GM19239 (cell line): Measurements from ENCODE around the gene NRXN3.

Source experiments
- DNase-seq: peaks from one replicate; pipeline ENCODE4 v3.0.0; 2011; ENCODE audit warnings: low spot score; ENCODE audit not compliant: insufficient read length
- FAIRE-seq: peaks from 2 replicates; lab custom pipeline; 2011; peaks lifted over from hg19 to GRCh38; lab: Jason Lieb, UNC

NRXN3 gene

DNA sequence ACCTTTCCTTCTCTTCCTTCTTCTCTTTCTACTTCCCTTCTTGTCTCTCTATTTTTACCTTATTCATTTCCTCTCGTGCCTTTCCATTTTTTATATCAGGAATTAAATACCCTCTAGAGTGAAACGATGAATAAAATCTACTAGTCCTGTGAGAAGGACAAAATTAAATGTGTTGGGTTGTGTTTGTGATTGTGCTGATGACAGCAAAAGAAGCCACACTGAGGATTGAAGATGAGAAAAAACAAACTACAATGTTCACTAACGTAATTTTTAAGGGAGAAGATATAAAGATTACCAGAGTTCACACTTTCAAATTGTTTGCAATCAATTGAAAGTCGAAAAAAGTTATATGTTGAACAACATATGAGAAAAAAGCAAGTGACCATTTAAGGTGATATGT lies 1029.0 kb downstream of the NRXN3 start:
- DNase-seq, result no peak
- FAIRE-seq, result no peak

DNA sequence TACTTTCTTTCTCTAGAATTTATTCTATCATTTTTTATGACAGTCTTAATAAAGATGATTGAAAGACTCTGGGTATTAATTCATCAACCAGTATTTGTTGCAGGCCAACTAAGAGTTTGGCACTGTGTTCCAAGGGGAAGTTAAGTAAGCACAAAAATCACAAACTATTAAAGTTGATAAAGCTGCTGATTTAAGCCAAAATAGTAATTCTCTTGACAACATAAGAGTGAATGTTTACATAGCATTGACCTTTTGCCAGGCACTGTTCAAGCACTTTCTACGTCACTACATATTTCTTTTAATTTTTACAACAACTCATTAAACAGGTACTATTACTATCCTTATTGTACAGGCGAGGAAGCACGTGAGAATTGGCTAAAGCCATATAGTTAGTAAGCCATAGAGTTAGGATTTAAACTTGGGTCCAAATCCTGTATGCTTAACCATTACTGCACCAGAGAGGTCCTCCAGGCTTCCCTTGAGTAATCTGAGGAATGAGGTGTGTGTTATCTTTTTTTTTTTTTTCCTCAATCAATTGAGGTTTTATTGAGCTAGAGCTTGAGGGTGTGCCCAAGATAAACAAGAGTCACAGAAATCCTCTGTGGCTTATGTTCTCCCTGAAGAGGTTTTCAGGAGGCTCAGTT lies 1031.5 kb downstream of the NRXN3 start:
- FAIRE-seq (no peak), DNase-seq (no peak)

DNA sequence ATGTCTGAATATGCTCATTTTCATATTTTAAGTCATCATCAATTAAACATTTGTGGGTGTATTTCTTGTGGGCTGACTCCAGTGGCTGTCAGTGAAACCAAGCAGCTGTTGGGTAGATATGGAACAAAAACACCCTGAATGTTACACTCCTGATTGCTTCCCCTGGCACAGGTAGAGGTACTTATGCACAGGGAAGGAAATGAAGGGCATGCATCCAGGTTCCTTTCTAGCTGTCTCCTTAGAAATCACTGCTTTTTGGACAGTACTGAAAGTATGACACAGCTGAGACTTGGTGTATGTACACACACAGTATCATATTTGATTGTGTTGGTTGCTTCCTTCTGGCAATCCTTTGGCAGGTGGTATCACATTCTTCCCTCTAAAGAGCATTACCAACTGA lies 1034.4 kb downstream of the NRXN3 start:
- DNase-seq, result no peak
- FAIRE-seq, result no peak

DNA sequence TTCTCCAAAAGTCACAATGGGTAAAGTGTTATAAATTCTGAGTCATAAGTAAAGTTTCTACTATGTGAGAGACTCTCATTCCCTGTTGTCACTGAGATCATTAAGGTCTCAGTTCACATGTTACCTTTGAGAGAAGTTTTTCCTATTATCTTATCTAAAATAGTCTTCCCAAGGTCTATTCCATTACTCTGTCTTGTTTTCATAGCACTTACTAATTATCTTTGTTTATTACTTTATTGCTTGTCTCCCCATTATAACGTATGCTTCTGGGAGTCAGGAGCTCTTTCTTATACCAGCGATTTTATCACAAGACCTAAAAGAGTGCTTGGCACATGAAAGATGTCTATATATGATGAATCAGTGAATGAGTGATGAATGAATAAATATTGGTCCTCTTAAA lies 1039.2 kb downstream of the NRXN3 start:
- DNase-seq, result no peak
- FAIRE-seq, result no peak

DNA sequence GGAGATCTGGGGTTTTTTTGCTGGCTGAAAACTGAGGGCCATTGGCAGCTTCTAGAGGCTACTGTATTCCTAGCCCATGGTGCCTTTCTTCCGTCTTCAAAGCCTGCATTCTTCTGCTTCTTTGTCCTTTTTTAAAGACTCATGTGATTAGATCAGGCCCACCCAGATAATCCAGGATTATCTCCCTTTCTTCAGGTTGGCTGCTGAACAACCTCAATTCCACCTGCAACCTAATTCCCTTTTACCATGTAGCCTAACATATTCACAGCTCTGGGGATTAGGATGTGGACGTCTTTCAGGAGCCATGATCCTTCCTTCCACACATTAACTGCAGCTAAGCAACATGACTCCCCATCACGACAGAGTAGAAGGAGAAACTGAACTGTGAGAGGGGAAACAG lies 1055.6 kb downstream of the NRXN3 start:
- no peak for DNase-seq
- no peak for FAIRE-seq

DNA sequence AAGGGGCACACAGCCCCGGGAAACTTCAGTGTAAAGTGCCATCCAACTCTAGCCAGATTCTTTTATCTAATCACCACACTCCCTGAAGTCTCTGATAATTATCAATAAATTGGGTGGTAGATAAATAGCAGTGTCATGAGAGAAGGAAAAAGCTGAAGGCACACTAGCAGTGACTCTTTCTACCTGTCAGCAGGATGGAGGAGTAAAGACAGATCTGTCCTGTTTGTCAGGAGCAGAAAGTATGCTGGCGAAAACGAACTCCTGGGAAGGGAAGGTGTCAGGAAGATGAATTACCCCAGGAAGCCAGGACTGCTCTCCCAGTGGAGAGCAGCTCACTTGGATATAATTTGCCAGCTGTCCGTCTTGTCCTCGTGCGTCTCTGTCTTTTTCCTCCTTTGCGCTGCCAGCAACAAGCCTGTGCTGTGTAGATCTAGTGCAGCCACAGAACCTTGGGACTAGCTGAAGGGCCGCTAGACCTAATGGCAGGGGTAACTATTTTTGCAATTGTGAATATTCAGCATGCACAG lies 1059.3 kb downstream of the NRXN3 start:
- DNase-seq, result no peak
- FAIRE-seq, result no peak

DNA sequence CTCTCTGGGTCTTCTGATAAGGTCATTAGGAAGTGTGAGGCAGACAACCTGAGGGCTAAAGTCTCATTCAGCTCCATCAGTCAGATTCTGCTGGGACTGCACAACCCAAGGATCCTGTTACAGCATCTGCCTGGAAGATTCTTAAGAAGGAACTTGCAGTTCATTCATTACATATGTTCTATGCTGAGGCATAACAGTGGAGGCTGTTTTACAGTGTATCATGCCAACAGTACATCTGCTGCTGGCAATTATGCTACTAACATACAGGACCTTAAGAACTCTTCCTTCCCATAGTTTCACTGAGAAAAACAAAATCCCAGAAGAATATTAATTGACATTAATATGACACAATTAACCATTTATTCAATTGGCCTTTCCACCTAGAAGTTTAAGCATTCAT lies 1072.5 kb downstream of the NRXN3 start:
- FAIRE-seq, result no peak
- no peak for DNase-seq

DNA sequence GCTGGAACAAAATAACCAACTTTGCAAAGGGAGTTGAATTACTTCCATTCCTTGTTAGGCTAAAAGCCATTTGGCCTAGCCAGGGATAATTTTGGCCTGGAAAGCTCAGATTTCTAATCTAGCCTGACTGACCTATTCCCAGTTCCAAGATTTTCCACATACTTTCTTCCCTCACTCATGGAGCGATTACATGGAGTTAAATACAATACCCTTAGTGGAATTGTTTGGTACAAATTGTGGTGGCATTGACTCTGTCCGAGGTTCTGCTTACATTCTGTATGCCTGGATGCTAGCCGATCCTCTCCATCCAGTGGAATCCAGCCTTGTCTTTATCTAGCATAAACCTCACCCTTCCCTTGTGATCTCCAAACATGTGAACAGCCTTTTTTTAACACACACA lies 1076.0 kb downstream of the NRXN3 start:
- no peak for DNase-seq
- no peak for FAIRE-seq

DNA sequence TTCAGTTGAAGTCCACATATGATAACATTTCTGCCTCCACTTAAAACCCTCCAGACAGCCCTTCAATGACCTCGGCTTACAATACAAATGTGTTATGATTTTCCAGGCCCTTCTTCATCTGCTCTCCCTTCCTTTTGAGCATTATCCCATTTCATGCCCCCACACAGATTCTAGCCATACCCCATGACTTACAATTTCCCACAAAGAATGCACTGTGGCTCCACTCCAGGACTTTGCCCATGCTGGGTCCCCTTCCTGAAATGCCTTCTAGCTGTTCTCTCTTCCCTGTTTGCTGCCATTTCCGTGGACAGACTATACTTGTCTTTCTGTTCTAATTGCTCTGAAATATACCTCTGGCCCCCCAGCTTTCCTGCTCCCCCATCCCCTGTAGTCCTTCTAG lies 1078.0 kb downstream of the NRXN3 start:
- FAIRE-seq (no peak), DNase-seq (no peak)

DNA sequence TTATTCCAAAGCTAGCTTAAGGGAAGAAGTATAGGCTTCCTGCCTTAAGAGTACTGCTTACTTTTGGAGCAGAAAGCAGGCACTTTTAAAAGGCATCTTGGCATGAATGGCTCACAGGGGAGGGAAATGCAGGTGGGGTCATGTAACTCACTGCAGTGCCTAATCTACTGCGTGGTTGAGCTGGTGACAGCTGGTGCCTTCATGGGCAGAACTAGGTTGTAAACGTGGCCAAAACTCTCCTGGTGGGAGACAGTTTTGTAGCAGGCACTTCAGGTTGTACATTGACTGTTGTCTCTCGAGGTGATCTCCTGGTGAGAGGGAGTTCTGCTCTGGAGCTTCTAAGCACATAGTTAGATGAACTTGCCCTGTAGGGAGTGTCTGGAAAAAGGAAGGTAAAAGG lies 1078.6 kb downstream of the NRXN3 start:
- FAIRE-seq (no peak), DNase-seq (no peak)

DNA sequence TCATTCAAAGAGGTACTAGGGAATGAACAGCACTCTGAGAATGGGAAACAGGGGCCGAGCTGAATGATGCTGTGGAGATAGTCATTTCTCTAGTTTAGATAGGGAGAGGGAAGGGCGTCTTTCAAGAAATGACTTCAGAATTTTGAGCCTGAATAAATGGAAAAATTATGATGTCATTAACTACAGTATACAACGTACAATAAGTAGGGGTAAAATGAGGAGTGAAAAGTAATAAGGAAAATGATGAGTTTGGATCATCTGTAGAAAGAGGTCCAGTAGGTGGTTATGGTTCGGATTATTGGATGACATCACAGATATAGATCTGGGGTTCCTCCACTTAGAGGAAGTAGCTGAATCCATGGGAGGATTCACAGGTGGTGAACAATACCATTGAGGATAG lies 1081.1 kb downstream of the NRXN3 start:
- DNase-seq, result no peak
- no peak for FAIRE-seq

DNA sequence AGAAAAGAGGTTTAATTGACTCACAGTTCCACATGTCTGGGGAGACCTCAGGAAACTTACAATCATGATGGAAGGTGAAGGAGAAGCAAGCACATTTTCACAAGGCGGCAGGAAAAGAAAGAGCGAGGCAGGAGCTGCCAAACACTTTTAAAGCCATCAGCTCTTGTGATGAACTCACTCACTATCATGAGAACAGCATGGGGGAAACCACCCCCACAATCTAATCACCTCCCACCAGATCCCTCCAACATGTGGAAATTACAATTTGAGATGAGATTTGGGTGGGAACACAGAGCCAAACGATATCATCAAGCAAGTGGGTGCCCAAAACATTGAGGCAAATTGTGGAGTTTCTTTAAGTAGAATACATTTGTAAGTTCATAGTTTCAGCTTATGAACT lies 1083.4 kb downstream of the NRXN3 start:
- DNase-seq (no peak), FAIRE-seq (no peak)

DNA sequence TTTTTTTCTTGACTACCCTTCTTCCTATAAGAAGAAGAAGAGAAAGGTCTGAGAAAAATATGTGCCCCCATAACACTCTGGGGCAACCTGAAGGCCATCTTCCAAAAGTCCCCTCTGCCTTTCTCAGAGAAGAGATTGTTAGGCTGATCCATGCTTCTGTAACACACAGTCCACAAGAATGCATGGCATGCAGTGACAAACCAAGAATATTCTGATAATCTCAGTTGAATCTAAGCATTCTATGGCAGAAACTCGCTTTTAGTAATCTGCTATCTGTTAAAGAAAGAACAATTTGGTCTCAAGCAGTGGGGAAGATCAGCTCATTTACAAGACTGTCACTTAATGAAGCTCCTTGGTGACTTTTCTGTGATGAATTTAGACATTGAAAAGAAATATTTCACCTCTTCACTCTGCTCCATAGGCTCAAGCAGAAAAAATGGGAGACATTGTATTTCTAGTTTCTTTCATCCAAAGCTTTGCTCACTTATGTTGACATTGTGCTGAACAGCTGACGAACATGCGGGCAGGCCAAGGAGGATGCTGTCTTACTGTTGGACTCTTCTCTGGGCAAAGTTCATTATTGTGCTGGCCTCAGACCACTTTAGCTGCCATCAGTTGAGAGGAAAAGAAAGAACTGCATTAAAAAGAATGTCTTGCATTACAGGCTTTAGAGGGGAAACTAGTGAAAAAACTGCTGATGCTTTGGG lies 1084.0 kb downstream of the NRXN3 start:
- DNase-seq (no peak), FAIRE-seq (no peak)

DNA sequence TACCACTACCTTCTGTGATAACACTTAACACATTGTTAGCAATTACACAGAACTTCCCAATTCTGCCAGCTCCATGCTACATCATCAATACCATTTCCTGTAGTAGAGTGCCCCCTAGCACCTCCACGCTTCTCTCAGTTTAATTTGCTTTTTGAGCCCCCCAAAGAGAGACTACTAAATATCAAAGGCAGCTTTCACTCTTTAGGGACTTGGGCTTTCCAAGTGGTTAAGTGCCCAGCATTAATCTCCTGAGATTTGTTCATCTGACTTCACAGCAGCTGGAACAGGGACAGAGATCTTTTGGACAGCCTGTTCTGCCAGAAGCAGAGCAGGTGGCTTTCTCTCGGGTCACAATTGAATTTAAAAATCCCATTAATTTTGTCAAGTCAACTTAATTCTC lies 1086.2 kb downstream of the NRXN3 start:
- DNase-seq (no peak), FAIRE-seq (no peak)

DNA sequence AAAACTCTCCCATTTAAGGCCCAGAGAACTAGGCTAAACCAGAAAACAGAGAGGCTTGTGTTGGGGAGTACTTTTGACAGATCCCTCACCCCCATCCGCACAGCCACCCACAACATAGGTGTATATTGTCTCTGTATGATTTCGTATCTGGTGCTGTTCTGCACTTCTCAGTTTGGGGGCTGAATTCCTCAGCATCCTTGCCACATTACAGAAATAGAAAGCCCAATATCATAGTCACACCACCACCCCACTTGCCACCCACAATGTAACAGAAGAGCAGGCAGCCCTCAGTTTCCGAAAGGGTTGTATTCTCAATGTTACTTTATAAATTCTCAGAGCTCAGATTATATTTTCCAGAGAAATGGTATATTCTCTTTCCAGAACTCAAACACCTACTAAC lies 1090.2 kb downstream of the NRXN3 start:
- no peak for FAIRE-seq
- DNase-seq, result no peak

DNA sequence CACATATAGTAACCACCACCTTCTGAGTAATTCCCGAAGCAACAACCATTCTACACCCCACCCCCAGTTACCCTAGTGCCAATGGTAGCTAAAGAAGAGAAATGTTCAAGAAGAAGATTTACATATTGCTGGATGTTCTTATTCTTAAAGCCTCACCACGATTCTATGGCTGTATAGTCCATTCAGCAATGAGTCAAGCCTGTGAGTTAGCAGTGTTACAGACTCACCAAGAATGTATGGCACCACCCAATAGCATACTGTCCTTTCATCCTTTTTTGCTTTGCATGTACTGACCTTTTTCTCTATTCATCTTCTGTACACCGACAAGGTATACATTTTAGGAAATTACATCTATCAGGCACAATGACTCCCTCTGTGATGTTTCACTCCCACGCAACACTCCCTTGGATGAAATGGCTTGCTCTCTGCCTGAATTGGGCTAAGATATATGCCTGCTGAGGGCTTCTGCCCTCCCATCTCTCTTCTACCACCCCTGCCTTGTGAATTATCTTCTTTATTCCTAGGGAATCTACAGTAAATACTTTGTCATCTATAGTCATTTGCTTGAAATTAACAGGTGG lies 1095.3 kb downstream of the NRXN3 start:
- DNase-seq, result no peak
- FAIRE-seq, result no peak

DNA sequence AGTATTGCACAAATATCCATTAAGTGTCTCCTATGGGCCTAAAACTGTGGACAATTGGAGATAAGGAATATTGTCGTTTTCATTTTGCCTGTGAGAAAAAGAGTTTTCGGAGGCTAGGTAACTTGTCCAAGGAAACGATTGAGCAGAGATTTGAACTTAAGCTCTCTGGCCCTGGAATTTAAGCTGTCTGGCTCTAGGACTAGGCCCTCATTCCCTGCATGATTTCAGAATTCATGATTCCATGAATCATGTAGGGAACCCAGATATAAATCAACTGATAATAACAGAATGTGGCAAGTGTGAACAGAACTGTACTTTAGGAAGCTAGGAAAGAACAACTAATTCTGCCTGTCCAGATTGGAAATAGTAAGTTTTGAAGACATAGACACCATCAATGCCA lies 1100.2 kb downstream of the NRXN3 start:
- DNase-seq (no peak), FAIRE-seq (no peak)

DNA sequence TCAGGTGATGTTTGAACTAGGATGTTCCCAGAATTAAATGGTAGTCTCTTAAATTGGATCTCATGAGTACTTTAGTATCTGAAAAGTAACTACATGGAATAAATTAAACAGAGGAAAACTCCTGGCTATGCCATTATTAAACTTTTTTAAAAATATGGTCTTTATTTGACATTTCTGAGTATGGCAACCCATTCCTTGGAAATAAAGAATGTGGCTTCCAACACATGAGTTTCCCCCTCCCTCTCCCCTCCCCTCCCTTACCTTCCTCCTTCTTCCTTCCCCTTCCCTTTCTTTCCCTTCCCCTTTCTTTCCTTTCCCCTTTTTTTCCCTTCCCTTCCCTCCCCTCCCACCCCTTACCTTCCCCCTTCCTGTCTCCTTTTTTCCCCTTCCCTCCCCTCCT lies 1100.9 kb downstream of the NRXN3 start:
- no peak for DNase-seq
- no peak for FAIRE-seq

DNA sequence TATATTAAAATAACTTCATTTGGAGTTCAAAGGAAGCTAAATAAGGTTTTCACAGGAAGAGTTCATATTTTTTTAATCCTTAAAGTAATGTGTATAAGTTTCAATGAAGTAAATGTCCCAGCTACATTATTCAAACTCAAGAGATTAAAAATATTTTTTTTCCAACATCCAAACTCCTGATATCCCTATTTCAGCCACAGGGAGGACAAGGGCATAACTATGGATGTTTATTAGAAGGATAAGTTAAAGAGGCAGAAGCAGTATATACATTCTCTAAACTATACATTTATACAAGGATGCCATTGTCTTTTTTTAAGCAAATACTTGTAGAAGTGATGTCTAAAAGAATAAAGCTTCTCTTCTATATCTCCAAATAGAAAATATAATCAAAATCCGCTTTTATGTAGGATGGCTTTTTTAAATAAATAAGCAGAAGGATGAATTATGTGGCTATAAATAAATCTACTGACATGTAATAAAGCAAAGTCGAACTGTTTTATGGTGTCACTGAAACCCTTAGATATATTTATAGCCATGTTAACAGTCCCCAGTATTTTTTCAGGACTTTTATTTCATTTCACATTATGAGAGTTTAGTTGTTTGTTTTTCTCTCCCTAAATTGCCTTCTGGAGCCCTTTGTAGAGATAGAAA lies 1104.6 kb downstream of the NRXN3 start:
- FAIRE-seq (no peak), DNase-seq (no peak)

DNA sequence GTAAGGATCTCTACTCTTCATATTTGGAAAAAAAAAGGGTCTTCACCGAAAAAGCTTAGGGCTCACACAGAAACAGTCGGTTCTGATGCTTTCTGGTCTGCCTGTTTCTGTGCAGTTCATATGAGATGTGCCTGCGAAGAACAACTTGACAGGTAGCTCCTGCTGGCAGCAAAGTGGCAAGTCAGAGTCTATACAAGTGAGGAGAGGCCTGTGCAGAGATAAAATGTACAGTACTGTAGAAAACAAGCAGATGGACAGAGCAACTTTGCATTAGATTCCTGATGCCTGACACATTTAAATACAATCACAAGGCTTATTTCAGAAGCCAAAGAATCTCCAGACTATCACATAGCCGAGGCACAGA lies 1105.1 kb downstream of the NRXN3 start:
- no peak for FAIRE-seq
- DNase-seq, result no peak

DNA sequence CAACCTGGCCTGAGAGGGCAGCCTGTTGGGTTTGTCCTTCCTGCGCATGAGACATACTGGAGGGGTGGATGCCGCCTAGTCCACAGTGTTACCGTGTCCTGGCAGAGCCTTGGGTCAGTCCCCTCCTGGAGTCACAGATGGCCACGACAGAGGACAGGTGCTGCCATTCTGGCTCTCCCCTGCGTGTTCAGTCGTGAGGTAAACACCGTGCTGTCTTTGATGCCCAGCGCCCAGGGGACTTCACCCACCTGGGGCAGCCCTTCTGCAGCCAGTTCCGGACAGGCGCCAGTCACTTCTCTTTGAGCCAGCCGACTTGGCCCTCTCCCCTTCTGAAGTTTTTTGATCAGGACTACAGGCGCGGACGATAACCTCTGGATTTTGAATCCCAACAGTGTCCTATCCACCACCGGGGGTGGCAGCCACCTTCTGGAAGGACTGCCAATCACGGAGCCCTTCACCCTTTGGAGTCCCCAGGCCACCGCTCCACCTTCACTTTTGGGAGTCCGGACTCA lies 1108.2 kb downstream of the NRXN3 start:
- FAIRE-seq, result no peak
- no peak for DNase-seq
